Keratinocyte (primary cell): ENCODE data around the gene FBXW9. TPM values are rescaled to one million over a fixed set of nuclear protein-coding genes. Genes with fewer than 3 reads are reported as not detected.

Source experiments
- DNase-seq: peaks from one replicate; pipeline ENCODE4 v3.0.0-alpha.2; 2011; ENCODE audit warnings: low read depth, missing footprints, low spot score
- FAIRE-seq: peaks from 2 replicates; lab custom pipeline; 2011; peaks lifted over from hg19 to GRCh38; lab: Jason Lieb, UNC
- H2AFZ ChIP-seq: 2 replicates; pipeline ENCODE4 v1.6.0; 2012; ENCODE audit warnings: low read length, control low read depth, inconsistent platforms; ENCODE audit not compliant: control insufficient read depth
- H3K27ac ChIP-seq: 2 replicates; pipeline ENCODE4 v1.5.1; 2011; ENCODE audit warnings: low read length; ENCODE audit not compliant: control insufficient read depth, insufficient read depth
- H3K27me3 ChIP-seq: 3 replicates; pipeline ENCODE4 v1.6.0; 2011; ENCODE audit warnings: low read length; ENCODE audit not compliant: control insufficient read depth, insufficient read depth; ENCODE audit errors: extremely low read depth
- H3K36me3 ChIP-seq, 2 experiments: 2 replicates in 1 of 2; 3 replicates in 1 of 2; pipeline ENCODE4 v1.5.1; 2011; ENCODE audit warnings: low read length in 2 of 2, mild to moderate bottlenecking in 1 of 2; ENCODE audit not compliant: control insufficient read depth in 2 of 2, insufficient read depth in 2 of 2; ENCODE audit errors: extremely low read depth in 1 of 2
- H3K4me1 ChIP-seq: 3 replicates; pipeline ENCODE4 v1.5.1; 2011; ENCODE audit warnings: low read length; ENCODE audit not compliant: control insufficient read depth, insufficient read depth; ENCODE audit errors: extremely low read depth
- H3K4me2 ChIP-seq: 3 replicates; pipeline ENCODE4 v1.6.0; 2011; ENCODE audit warnings: low read depth, low read length; ENCODE audit not compliant: control insufficient read depth, insufficient read depth; ENCODE audit errors: extremely low read depth
- H3K4me3 ChIP-seq, 3 experiments: fragments of 200-600 bp in 1 of 3; sonication (generic) in 1 of 3; 2 replicates in 2 of 3; 3 replicates in 1 of 3; pipeline ENCODE4 v1.5.1; 2011 to 2016; ENCODE audit warnings: low read length in 3 of 3, mild to moderate bottlenecking in 3 of 3, control low read depth in 2 of 3, inconsistent platforms in 1 of 3, low read depth in 1 of 3, mixed read lengths in 1 of 3, mixed run types in 1 of 3, moderate library complexity in 1 of 3; ENCODE audit not compliant: control insufficient read depth in 2 of 3, insufficient read depth in 2 of 3; ENCODE audit errors: extremely low read depth in 1 of 3
- H3K79me2 ChIP-seq: 2 replicates; pipeline ENCODE4 v1.6.0; 2012; ENCODE audit warnings: low read length; ENCODE audit not compliant: control insufficient read depth, insufficient read depth
- H3K9ac ChIP-seq: 3 replicates; pipeline ENCODE4 v1.6.0; 2011; ENCODE audit warnings: low read length; ENCODE audit not compliant: control insufficient read depth, insufficient read depth; ENCODE audit errors: extremely low read depth
- H3K9me1 ChIP-seq: 3 replicates; pipeline ENCODE4 v1.6.0; 2011; ENCODE audit warnings: low read length; ENCODE audit not compliant: control insufficient read depth, insufficient read depth; ENCODE audit errors: extremely low read depth
- H3K9me3 ChIP-seq: 2 replicates; pipeline ENCODE4 v1.5.1; 2012; ENCODE audit warnings: low read depth, low read length; ENCODE audit not compliant: control insufficient read depth
- H4K20me1 ChIP-seq: 3 replicates; pipeline ENCODE4 v1.6.0; 2011; ENCODE audit warnings: low read length; ENCODE audit not compliant: control insufficient read depth, insufficient read depth; ENCODE audit errors: extremely low read depth
- EZH2 ChIP-seq: IDR thresholded peaks from one replicate; pipeline ENCODE4 v1.6.1; 2012; ENCODE audit warnings: inconsistent platforms, mild to moderate bottlenecking, low read length, moderate library complexity
- dilution Hi-C: fragments of 300-500 bp; cut with MboI; formaldehyde crosslinking; loops from one replicate; pipeline ENCODE4 v1.7.0; 2020; ENCODE audit warnings: low sequenced_read_pairs; ENCODE audit not compliant: extremely low pct_ligation_motif_present
- polyA plus RNA-seq, 5 experiments: library from polyadenylated mRNA; depleted of rRNA in 3 of 5; stranded (reverse) in 3 of 5; stranded (forward) in 1 of 5; unstranded in 1 of 5; fragments of >200 nt; gene quantifications; 1 replicate in 1 of 5; 2 replicates in 3 of 5; 3 replicates in 1 of 5; pipeline versions ENCODE4 v1.2.1 to v1.2.3, GENCODE V29; 2011 to 2012; ENCODE audit warnings: missing spikeins in 2 of 5, low read depth in 1 of 5, low replicate concordance in 1 of 5
- TF ChIP-seq, protein P1 (sequence below), 3 experiments: IDR thresholded peaks in 1 of 3; conservative IDR thresholded peaks in 1 of 3; optimal IDR thresholded peaks in 1 of 3; 2 replicates in 2 of 3; 3 replicates in 1 of 3; pipeline versions ENCODE3 to v1.5.1; 2011; ENCODE audit warnings: low read length in 3 of 3, mild to moderate bottlenecking in 3 of 3, moderate library complexity in 2 of 3, control low read depth in 1 of 3, inconsistent platforms in 1 of 3; ENCODE audit not compliant: insufficient read depth in 2 of 3; ENCODE audit errors: extremely low read depth in 1 of 3

Gene FBXW9
- polyA plus RNA-seq, 1 donor (not counting 4 experiments of a cell fraction or from before 2014, with no cell fraction given) = 5.6 TPM

DNA sequence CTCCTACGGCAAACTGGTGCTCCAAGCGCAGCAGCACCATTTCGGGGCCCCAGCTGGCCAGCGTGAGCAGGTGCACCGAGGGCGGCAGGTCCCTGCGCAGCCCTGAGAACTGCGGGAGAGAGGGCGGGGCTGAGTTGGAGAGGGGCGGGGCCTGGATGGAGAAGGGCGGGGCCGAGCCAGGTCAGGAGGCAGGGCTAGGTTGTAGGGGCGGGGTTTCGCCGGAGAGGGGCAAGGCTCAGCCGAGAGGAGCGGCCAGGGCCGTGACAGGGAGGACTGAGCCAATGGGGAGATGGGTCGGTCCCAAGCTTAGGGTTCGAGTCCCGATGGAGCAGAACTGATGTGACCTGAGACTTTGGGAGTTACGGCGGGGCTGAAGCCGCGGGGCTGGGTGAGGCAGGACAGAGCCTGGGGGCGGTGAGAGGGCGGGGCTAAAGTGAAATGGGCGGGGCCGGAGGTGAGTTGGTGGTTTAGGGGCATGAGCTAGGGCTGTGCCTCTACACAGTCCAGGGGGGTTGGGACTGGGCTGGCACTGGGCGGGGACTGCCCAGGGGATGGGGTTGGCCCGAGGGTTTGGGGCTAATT is 48.9 kb downstream of the FBXW9 start:
- Histone ChIP-seq H3K4me3 (no peak overlapping the region), H4K20me1 (no peaks in the 10 kb centered on the region), H3K27me3 (no peaks in the 10 kb centered on the region), H3K27ac (no peak overlapping the region), H3K9me3 (no peaks in the 10 kb centered on the region), H3K4me2 (peak overlapping the region; percentile 27), H3K9ac (no peak overlapping the region), H3K79me2 (no peaks in the 10 kb centered on the region), H2AFZ (no peak overlapping the region), H3K9me1 (no peaks in the 10 kb centered on the region), H3K36me3 (peaks cover 0 to 6% of the 10 kb centered on the region in 2 experiments), H3K4me1 (no peaks in the 10 kb centered on the region)
- no peak for TF ChIP-seq EZH2
- TF ChIP-seq, protein P1, sequence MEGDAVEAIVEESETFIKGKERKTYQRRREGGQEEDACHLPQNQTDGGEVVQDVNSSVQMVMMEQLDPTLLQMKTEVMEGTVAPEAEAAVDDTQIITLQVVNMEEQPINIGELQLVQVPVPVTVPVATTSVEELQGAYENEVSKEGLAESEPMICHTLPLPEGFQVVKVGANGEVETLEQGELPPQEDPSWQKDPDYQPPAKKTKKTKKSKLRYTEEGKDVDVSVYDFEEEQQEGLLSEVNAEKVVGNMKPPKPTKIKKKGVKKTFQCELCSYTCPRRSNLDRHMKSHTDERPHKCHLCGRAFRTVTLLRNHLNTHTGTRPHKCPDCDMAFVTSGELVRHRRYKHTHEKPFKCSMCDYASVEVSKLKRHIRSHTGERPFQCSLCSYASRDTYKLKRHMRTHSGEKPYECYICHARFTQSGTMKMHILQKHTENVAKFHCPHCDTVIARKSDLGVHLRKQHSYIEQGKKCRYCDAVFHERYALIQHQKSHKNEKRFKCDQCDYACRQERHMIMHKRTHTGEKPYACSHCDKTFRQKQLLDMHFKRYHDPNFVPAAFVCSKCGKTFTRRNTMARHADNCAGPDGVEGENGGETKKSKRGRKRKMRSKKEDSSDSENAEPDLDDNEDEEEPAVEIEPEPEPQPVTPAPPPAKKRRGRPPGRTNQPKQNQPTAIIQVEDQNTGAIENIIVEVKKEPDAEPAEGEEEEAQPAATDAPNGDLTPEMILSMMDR (optimal IDR thresholded peaks at IDR 0.05 in 1 of 3, IDR thresholded peaks at IDR 0.05 in 1 of 3, conservative IDR thresholded peaks at IDR 0.05 in 1 of 3; ENCODE audit: extremely low read depth in 1 of 3, insufficient read depth in 2 of 3, low read length in 3 of 3) = no peak
- no peak for DNase-seq
- no peak for FAIRE-seq
- dilution Hi-C loops = no loop called here

DNA sequence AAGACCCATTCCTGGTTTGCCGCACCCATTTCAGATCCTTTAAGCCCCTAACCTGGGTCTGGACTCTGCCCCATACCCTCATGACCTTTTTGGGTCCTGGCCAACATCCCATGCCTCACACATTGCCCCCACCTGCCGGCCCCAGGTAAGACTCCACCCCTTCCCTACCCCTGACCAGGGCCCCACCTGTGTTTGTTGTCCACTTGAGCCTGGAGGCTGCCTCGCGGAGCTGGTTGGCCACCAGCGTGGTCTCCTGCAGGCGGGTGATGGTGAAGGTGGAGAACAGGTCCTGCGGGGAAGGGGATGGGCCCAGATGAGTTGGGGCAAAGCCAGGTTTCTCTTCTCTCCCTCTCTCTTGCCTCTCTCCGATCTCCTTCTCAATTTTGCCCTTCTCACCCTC is 49.4 kb downstream of the FBXW9 start:
- H2AFZ ChIP-seq = no peak overlapping the region
- no peaks in the 10 kb centered on the region for H4K20me1 ChIP-seq
- H3K27me3 ChIP-seq = no peaks in the 10 kb centered on the region
- no peaks in the 10 kb centered on the region for H3K4me1 ChIP-seq
- no peaks in the 10 kb centered on the region for H3K9me1 ChIP-seq
- H3K9ac ChIP-seq = no peak overlapping the region
- H3K4me2 ChIP-seq = no peak overlapping the region
- TF ChIP-seq EZH2 = no peak
- TF ChIP-seq, protein P1 (optimal IDR thresholded peaks at IDR 0.05 in 1 of 3, IDR thresholded peaks at IDR 0.05 in 1 of 3, conservative IDR thresholded peaks at IDR 0.05 in 1 of 3; ENCODE audit: extremely low read depth in 1 of 3, insufficient read depth in 2 of 3, low read length in 3 of 3) = no peak
- peaks cover 0 to 6% of the 10 kb centered on the region in 2 experiments for H3K36me3 ChIP-seq
- DNase-seq (no peak), FAIRE-seq (no peak)
- no peak overlapping the region for H3K4me3 ChIP-seq
- H3K27ac ChIP-seq = no peak overlapping the region
- no peaks in the 10 kb centered on the region for H3K79me2 ChIP-seq
- no peaks in the 10 kb centered on the region for H3K9me3 ChIP-seq
- dilution Hi-C loops = no loop called here
